ENCODE measurements around the gene NAA10.

NAA10 gene

GRCh38 chrX:153966841-153967535, 32.2 kb upstream of the NAA10 start:
- peaks cover 23% of the 10 kb centered on the region for H3K79me2 ChIP-seq
- peaks cover 26% of the 10 kb centered on the region for H3K4me1 ChIP-seq
- H3K27me3 ChIP-seq (ENCODE audit: control insufficient read depth, insufficient read depth, low read length) = no peaks in the 10 kb centered on the region
- peak overlapping the region; percentile 50 for H2AFZ ChIP-seq
- no peak for TF ChIP-seq CTCF (IDR thresholded peaks at IDR 0.05)
- H3K27ac ChIP-seq = peak overlapping the region; percentile 83
- no peaks in the 10 kb centered on the region for H3K36me3 ChIP-seq (ENCODE audit: control insufficient read depth, insufficient read depth, low read length)
- no peaks in the 10 kb centered on the region for H3K9me3 ChIP-seq (ENCODE audit: control insufficient read depth, low read length)
- H3K9ac ChIP-seq = no peak overlapping the region
- H3K4me3 ChIP-seq (ENCODE audit: low read depth, low read length) = no peak overlapping the region
- no peak overlapping the region for H3K4me2 ChIP-seq (ENCODE audit: low read length)

- Histone ChIP-seq H3K27ac (peak overlapping the region; percentile 83), H3K27me3 (ENCODE audit: control insufficient read depth, insufficient read depth, low read length) (no peaks in the 10 kb centered on the region), H3K4me3 (ENCODE audit: low read depth, low read length) (no peak overlapping the region), H3K9me3 (ENCODE audit: control insufficient read depth, low read length) (no peaks in the 10 kb centered on the region), H3K36me3 (ENCODE audit: control insufficient read depth, insufficient read depth, low read length) (no peaks in the 10 kb centered on the region), H3K79me2 (peaks cover 23% of the 10 kb centered on the region), H3K4me2 (ENCODE audit: low read length) (no peak overlapping the region), H3K9ac (no peak overlapping the region), H3K4me1 (peaks cover 26% of the 10 kb centered on the region), H2AFZ (peak overlapping the region; percentile 50)
- TF ChIP-seq CTCF (IDR thresholded peaks at IDR 0.05) = no peak
Measured at GRCh38 chrX:153966283-153966688, 31.4 kb upstream of the NAA10 start.

DNA sequence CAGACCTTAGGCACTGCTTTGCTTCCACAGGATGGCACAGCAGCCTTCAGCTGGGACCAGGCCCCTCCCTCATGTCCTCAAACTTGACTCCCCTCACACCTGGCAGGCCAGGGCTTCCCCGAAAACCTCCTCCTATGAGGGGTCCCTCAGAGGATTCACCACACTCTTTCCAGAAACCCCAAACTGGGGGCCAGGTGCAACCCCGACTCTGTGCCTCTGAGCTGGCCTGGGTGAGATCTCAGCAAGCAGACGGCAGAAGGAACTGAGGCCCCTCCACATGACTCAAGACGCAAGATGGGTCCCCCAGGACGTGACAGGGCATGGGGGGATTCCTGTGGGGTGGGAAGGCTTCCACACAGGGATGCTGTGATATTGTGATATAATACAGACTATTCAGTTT, 30.6 kb upstream of the NAA10 start:
- Histone ChIP-seq H2AFZ (no peak overlapping the region), H3K36me3 (ENCODE audit: control insufficient read depth, insufficient read depth, low read length) (no peaks in the 10 kb centered on the region), H3K27ac (peak overlapping the region; percentile 83), H3K79me2 (peaks cover 24% of the 10 kb centered on the region), H3K9me3 (ENCODE audit: control insufficient read depth, low read length) (no peaks in the 10 kb centered on the region), H3K27me3 (ENCODE audit: control insufficient read depth, insufficient read depth, low read length) (no peaks in the 10 kb centered on the region), H3K9ac (no peak overlapping the region), H3K4me3 (ENCODE audit: low read depth, low read length) (no peak overlapping the region), H3K4me1 (peaks cover 26% of the 10 kb centered on the region), H3K4me2 (ENCODE audit: low read length) (no peak overlapping the region)
- TF ChIP-seq CTCF (IDR thresholded peaks at IDR 0.05) = no peak

DNA sequence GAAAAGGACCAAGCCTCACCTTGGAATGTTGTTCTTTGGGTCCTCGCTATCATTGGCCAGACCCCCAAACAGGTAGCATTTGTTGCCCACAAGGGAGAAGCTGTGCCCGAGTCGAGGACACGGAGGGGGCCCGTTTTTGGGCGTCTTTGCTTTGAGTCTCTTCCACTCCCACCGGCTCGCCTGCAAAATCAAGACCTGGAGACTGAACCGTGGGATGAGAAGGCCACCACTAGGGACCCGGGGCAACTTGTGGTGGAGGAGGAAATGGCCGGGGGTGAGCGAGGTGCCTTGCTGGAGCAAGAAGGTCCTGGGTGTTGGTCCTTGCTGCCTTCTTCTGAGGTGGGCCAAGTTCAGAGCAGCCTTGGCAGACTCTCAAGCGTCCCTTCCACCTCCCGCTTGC, 29.3 kb upstream of the NAA10 start:
- no peak overlapping the region for H3K27ac ChIP-seq
- H2AFZ ChIP-seq = no peak overlapping the region
- H3K9me3 ChIP-seq (ENCODE audit: control insufficient read depth, low read length) = no peaks in the 10 kb centered on the region
- no peak overlapping the region for H3K9ac ChIP-seq
- H3K27me3 ChIP-seq (ENCODE audit: control insufficient read depth, insufficient read depth, low read length) = no peaks in the 10 kb centered on the region
- peaks cover 24% of the 10 kb centered on the region for H3K4me1 ChIP-seq
- H3K36me3 ChIP-seq (ENCODE audit: control insufficient read depth, insufficient read depth, low read length) = no peaks in the 10 kb centered on the region
- TF ChIP-seq CTCF (IDR thresholded peaks at IDR 0.05) = no peak
- no peak overlapping the region for H3K4me2 ChIP-seq (ENCODE audit: low read length)
- H3K79me2 ChIP-seq = peaks cover 18% of the 10 kb centered on the region
- no peak overlapping the region for H3K4me3 ChIP-seq (ENCODE audit: low read depth, low read length)

GRCh38 chrX:153963546-153963945, 28.7 kb upstream of the NAA10 start:
- H3K36me3 ChIP-seq (ENCODE audit: control insufficient read depth, insufficient read depth, low read length) = no peaks in the 10 kb centered on the region
- H3K4me2 ChIP-seq (ENCODE audit: low read length) = no peak overlapping the region

More at GRCh38 chrX:153963546-153963945, 28.7 kb upstream of the NAA10 start:
- Histone ChIP-seq H3K27ac (no peak overlapping the region), H3K27me3 (ENCODE audit: control insufficient read depth, insufficient read depth, low read length) (no peaks in the 10 kb centered on the region), H3K9me3 (ENCODE audit: control insufficient read depth, low read length) (no peaks in the 10 kb centered on the region), H3K4me1 (peaks cover 24% of the 10 kb centered on the region), H2AFZ (no peak overlapping the region), H3K9ac (no peak overlapping the region), H3K79me2 (peaks cover 18% of the 10 kb centered on the region), H3K4me3 (ENCODE audit: low read depth, low read length) (no peak overlapping the region)
- TF ChIP-seq CTCF (IDR thresholded peaks at IDR 0.05) = no peak

All from parathyroid adenoma (tissue), 2 donors.